Esophagus squamous epithelium (tissue), 4 donors: ENCODE data around the gene C4orf17.

ENCODE experiments used
- POLR2A ChIP-seq, 4 donors: fragments of 450-650 bp; IDR thresholded peaks; one replicate each; pipeline ENCODE4 v1.6.1; 2017; ENCODE audit warnings: antibody characterized with exemption in 4 of 4, mild to moderate bottlenecking in 4 of 4, moderate library complexity in 3 of 4
- TF ChIP-seq, protein P1 (sequence below), 6 experiments: fragments of 450-650 bp in 4 of 6; fragments of 200-600 bp in 2 of 6; sonication (generic) in 2 of 6; IDR thresholded peaks; one replicate each; pipeline ENCODE4 v1.5.1; 2016 to 2019; ENCODE audit warnings: antibody characterized with exemption in 6 of 6, mild to moderate bottlenecking in 4 of 6, moderate library complexity in 4 of 6

DNA sequence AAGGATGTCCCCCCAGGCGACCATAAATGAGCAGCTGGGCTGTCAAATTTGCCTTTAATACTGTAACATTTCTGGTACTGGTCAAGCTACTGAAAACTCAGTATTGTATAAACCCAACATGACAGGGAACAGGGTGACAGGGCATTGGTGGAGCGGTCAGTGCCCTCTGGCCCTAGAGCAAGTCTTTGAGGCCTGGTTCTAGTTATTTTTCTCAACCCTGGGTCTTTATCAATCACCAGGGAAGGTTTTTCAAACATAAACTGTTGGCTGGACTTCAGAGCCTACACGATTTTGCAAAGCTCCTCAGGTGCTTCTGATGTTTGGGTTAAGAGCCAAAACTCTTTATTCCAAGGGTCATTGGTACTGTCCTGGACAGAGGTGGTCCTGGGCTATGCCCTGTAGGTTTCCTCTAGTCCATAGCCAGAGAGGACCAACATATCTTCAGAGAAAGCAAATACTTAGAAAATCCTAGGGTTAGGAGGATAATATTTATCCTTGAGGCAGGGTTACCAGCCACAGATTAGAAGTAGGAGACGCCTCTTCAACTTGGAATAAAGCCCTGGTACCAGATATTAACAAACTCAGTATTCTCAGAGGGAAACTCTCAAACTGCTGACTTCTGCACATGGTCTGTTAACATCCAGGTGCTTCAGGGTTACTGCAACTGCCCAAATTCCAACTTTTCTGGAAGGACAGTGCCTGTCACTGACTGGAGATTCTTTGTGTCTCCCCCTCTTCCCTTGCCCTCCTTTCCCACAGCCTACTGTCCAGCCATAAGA lies 49.0 kb upstream of the C4orf17 start:
- TF ChIP-seq POLR2A (IDR thresholded peaks at IDR 0.05) = no peak
- TF ChIP-seq, protein P1, sequence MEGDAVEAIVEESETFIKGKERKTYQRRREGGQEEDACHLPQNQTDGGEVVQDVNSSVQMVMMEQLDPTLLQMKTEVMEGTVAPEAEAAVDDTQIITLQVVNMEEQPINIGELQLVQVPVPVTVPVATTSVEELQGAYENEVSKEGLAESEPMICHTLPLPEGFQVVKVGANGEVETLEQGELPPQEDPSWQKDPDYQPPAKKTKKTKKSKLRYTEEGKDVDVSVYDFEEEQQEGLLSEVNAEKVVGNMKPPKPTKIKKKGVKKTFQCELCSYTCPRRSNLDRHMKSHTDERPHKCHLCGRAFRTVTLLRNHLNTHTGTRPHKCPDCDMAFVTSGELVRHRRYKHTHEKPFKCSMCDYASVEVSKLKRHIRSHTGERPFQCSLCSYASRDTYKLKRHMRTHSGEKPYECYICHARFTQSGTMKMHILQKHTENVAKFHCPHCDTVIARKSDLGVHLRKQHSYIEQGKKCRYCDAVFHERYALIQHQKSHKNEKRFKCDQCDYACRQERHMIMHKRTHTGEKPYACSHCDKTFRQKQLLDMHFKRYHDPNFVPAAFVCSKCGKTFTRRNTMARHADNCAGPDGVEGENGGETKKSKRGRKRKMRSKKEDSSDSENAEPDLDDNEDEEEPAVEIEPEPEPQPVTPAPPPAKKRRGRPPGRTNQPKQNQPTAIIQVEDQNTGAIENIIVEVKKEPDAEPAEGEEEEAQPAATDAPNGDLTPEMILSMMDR (IDR thresholded peaks at IDR 0.05) = no peak
